Activated naive CD8-positive, alpha-beta T cell (primary cell): ENCODE measurements around the gene TRIM44.

Source experiments
- H3K27ac Mint-ChIP-seq: one replicate; pipeline ENCODE4 v1.8.0; 2021; ENCODE audit warnings: mixed read lengths
- H3K27me3 Mint-ChIP-seq: one replicate; pipeline ENCODE4 v1.8.0; 2021; ENCODE audit warnings: mixed read lengths
- H3K36me3 Mint-ChIP-seq: one replicate; pipeline ENCODE4 v1.8.0; 2021; ENCODE audit warnings: mixed read lengths
- H3K4me1 Mint-ChIP-seq: one replicate; pipeline ENCODE4 v1.8.0; 2021; ENCODE audit warnings: low read depth, mixed read lengths
- H3K4me3 Mint-ChIP-seq: one replicate; pipeline ENCODE4 v1.8.0; 2021; ENCODE audit warnings: mild to moderate bottlenecking, mixed read lengths
- H3K9me3 Mint-ChIP-seq: one replicate; pipeline ENCODE4 v1.8.0; 2021; ENCODE audit warnings: low read depth, mixed read lengths

Gene TRIM44

DNA sequence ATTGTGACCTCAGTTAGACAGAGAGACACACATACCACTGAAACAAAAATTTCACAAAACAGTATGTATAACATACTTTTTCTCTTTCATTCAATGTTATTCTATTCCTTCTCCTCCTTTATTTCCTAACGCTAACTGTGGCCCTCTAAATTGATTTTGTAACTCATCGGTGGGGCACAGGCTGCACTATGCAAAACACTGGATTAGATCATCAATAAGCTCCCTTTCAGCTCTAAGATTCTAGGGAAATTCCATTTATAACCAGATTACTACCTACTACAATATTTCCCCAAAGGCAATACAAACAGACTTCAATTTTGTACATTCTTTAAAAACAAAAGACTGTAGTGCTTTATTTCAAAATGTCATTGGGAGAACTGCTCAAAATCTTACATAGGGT, 38.3 kb upstream of the TRIM44 start:
- H3K4me3 Mint-ChIP-seq: no peak overlapping the region
- H3K4me1 Mint-ChIP-seq: peaks cover 8% of the 10 kb centered on the region
- H3K9me3 Mint-ChIP-seq: no peaks in the 10 kb centered on the region
- no peak overlapping the region for H3K27ac Mint-ChIP-seq
- H3K27me3 Mint-ChIP-seq: peaks cover 40% of the 10 kb centered on the region
- no peaks in the 10 kb centered on the region for H3K36me3 Mint-ChIP-seq

DNA sequence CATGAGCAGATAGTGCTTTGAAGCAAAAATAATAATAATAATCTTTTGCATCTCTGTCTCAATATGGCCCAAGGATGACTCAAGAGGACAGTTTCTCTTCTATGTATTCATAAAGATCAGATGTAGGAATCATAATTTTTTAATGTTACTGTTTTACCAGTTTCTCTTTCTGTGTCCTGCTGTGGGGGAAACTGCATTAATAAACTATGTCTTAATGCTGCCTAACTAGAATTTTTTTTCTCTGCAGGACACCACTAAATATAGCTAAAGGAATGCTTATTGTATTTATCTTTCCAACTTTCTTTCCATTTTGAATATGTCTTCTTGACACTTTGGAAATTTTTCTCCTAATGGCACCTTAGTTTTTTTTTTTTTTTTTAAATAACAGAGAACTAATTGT, 37.8 kb upstream of the TRIM44 start:
- H3K9me3 Mint-ChIP-seq: no peaks in the 10 kb centered on the region
- H3K36me3 Mint-ChIP-seq: no peaks in the 10 kb centered on the region
- peaks cover 40% of the 10 kb centered on the region for H3K27me3 Mint-ChIP-seq
- no peak overlapping the region for H3K27ac Mint-ChIP-seq
- H3K4me3 Mint-ChIP-seq: no peak overlapping the region
- H3K4me1 Mint-ChIP-seq: peaks cover 7% of the 10 kb centered on the region

DNA sequence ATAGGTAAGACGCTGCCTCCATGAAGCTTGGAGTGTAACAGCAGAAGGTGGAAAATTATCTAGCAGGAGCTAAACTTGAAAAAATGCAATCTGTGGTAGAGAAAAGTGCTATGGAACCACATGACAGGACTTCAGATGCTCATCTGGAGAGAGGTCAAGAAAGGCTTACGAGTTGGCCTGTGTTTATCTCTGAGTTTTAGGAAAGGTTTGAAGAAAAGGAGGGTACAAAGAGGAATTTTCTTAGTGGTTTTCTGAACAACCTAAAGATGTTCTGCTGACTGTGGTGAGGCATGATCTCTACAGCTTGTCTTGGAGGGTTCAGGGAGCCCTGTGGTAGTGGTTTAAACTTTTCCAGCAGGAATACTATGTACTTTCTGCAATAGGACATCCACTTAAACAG, 36.1 kb upstream of the TRIM44 start:
- no peaks in the 10 kb centered on the region for H3K4me1 Mint-ChIP-seq
- H3K4me3 Mint-ChIP-seq: no peak overlapping the region
- no peaks in the 10 kb centered on the region for H3K9me3 Mint-ChIP-seq
- no peak overlapping the region for H3K27ac Mint-ChIP-seq
- H3K27me3 Mint-ChIP-seq: peaks cover 37% of the 10 kb centered on the region
- no peaks in the 10 kb centered on the region for H3K36me3 Mint-ChIP-seq

DNA sequence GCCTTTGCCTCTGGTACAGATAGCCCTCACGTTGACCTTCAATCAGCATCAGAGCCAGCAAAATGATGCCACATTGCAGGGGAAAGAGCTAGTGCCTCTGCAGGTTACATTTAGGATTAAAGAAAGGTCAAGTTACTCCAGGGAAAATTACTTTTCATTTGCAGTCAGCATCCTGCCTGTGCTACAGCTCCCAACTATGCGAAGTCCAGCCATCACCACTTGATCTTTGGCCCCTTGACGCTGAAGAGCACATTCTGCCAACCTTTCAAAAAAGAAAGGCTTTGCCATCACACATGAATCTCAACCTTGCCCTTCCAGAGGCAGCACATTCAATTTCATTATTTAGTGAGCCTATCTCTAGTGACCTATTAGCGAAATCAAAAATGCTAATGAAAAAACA, 33.1 kb upstream of the TRIM44 start:
- Mint-ChIP-seq H3K9me3 (no peaks in the 10 kb centered on the region), H3K36me3 (no peaks in the 10 kb centered on the region), H3K27me3 (peaks cover 34% of the 10 kb centered on the region), H3K27ac (no peak overlapping the region), H3K4me1 (no peaks in the 10 kb centered on the region), H3K4me3 (no peak overlapping the region)

DNA sequence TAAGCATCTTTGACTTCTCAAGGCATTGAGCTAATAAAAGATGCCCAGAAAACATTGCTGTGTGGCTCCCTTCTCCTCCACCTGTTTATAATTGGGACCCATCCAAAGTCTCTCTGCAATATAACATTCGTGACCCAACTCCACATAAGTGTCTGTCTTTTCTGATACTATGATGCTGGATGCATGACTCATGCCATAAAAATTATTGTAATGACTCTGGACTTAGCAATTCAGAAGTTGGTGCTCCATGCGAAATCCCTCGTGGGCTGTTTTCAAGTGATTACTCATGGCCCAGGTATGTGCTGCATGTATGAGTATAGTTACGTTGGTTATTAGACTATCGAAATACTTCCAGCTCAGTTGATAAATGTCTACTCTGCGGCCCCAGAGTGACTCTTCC, 32.7 kb upstream of the TRIM44 start:
- Mint-ChIP-seq H3K4me3 (no peak overlapping the region), H3K27ac (no peak overlapping the region), H3K9me3 (no peaks in the 10 kb centered on the region), H3K27me3 (peaks cover 34% of the 10 kb centered on the region), H3K36me3 (no peaks in the 10 kb centered on the region), H3K4me1 (no peaks in the 10 kb centered on the region)

DNA sequence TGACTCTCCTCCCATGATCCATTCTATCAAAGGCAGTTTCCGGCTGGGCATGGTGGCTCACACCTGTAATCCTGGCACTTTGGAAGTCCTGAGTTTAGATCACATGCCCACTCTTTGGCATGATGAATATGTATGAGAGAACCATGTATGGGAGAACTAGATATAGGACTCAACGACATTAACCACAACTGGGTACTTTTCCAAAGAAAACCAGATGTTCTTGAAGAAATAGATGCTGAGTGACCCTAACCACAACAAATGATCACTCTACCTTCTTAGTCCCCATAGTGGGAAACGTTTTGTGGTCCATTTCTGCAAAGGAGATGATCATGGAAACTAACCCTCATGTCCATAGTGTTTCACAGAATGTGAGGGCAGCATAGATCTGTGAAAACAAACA, 30.7 kb upstream of the TRIM44 start:
- Mint-ChIP-seq H3K4me1 (no peaks in the 10 kb centered on the region), H3K4me3 (no peak overlapping the region), H3K36me3 (no peaks in the 10 kb centered on the region), H3K27ac (no peak overlapping the region), H3K9me3 (no peaks in the 10 kb centered on the region), H3K27me3 (peaks cover 35% of the 10 kb centered on the region)

DNA sequence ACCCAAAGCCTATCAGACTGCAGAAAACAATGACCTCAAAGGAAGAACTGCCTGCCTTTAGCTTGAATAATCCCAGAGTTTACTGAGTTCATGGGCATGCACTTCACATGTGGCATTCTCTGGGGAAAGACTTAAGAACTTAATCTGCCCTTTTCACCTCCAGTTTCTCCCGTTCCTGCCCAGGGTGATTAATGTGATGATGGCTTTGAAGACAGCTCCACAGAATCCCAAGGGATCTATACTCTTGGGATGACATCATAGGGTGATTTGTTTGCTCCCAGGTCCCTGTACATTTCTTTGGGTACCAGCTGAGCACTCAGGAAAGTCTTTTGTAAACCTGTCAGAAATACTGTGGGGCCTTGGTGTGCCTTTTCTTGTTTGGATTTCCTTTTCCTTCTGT, 30.3 kb upstream of the TRIM44 start:
- Mint-ChIP-seq H3K27ac (no peak overlapping the region), H3K27me3 (peaks cover 35% of the 10 kb centered on the region), H3K4me3 (no peak overlapping the region)

DNA sequence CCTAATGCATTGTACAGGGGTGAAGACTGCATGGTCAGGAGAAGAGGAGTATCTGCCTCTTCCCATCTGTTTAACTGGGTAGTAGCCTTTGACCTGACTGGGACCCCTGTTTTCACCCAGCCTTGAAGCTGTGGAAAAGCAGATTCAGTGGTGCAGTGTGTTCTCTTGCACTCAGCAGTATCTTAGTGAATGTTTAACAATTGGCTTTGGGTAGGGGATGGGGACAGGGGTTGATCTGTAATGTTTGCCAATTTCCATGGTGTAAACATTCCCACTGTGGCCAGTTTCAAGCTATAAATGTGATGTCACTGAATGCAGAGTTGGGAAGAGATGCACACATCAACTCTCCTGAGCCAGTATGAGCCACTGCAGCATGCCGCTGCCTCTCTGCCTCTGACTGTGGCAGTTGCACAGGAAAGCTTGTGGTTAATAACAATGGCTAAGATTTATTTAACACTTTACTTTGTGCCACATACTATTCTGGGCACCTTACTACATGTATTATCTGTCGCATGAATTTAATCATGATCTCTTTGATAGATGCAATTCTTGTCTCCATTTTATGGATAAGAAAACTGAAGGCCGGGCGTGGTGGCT, 28.6 kb upstream of the TRIM44 start:
- Mint-ChIP-seq H3K4me3 (no peak overlapping the region), H3K9me3 (no peaks in the 10 kb centered on the region), H3K36me3 (no peaks in the 10 kb centered on the region), H3K27ac (no peak overlapping the region), H3K27me3 (peaks cover 30% of the 10 kb centered on the region), H3K4me1 (no peaks in the 10 kb centered on the region)

More for the DNA sequence above, 30.3 kb upstream of the TRIM44 start:
- Mint-ChIP-seq H3K4me1 (no peaks in the 10 kb centered on the region), H3K36me3 (no peaks in the 10 kb centered on the region), H3K9me3 (no peaks in the 10 kb centered on the region)

DNA sequence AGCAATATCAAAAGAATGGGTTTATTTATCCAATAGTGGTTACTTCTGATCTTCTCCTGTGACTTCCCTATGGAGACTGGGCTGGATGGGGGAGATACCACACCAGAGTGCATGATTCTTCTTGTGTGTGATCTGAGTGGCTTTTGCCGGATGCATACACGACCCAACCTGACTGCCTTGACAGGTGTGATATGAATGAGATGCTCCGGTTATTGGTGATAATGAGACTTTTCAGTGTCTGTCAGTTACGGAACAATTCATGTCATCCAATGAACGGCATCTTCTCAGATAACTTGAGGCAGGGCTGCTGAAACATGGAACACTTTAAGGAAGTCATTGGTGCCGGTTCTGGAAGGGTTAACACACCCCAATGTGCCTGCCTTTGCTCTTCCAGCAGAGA, 26.6 kb upstream of the TRIM44 start:
- no peaks in the 10 kb centered on the region for H3K9me3 Mint-ChIP-seq
- no peaks in the 10 kb centered on the region for H3K36me3 Mint-ChIP-seq
- no peaks in the 10 kb centered on the region for H3K4me1 Mint-ChIP-seq
- H3K27me3 Mint-ChIP-seq: peaks cover 25% of the 10 kb centered on the region
- H3K4me3 Mint-ChIP-seq: no peak overlapping the region
- H3K27ac Mint-ChIP-seq: no peak overlapping the region

DNA sequence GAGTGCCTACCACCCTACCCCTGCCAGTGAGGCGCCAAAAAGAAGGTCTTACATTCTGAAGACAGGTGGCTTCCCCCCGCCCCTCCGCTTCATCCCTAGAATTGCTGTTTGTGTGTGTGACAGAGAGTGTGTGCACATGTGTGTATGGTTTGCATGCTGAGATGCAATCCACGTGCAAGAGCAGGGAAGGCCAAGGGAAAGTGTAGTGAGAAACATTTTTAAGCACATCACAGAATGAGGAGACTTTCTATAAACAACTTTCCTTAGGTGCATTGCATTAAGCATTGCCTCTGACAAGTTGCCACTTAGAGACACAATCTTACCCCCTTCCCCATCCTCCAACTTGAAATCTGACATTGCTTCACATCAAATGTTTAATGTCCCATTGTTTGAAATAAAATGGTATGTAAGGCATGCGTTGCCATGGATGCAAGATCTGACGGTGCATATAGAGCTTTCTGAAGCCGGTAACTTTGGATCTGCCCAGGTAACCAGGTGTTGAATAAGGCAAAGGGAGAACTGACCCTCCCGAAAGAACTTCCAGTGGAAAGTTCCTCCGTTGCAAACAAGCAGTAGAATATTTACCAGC, 22.9 kb upstream of the TRIM44 start:
- Mint-ChIP-seq H3K27me3 (peaks cover 14% of the 10 kb centered on the region), H3K4me1 (no peaks in the 10 kb centered on the region), H3K4me3 (no peak overlapping the region), H3K9me3 (no peaks in the 10 kb centered on the region), H3K27ac (no peak overlapping the region), H3K36me3 (no peaks in the 10 kb centered on the region)

DNA sequence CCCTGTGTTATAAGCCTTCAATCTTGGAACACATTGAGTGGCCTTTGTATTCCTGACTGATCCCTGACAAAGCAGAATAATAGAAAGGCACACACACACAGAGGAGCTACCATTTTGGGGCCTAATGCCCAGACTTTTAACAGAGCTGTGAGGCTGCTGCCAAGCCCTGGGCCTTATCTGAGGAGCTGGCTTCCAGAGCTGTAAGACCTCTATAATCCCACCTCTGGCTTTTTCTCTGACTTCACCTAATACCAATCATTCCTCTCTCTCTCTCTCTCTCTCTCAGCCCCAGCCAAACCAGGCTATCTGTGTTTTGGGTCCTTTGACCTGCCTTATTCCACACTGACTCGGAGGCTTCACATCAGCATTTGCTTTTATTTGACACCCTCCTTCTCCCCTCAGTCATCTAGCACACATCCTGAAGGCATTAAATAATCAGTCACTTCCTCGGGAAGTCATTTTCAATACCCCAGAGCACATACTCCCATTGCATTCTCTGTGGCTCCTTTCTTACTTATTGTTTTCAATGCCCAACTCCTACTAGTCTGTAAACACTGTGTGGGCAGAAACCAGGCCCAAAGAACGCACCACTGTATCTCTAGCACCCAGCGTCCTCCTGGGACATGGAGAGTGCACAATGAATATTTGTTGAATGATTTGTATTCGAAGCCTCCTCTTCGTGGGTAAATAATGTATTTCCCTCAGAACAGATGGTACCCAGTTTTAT, 21.2 kb upstream of the TRIM44 start:
- no peak overlapping the region for H3K27ac Mint-ChIP-seq
- H3K4me3 Mint-ChIP-seq: no peak overlapping the region
- no peaks in the 10 kb centered on the region for H3K4me1 Mint-ChIP-seq
- H3K36me3 Mint-ChIP-seq: no peaks in the 10 kb centered on the region
- peaks cover 6% of the 10 kb centered on the region for H3K27me3 Mint-ChIP-seq
- H3K9me3 Mint-ChIP-seq: no peaks in the 10 kb centered on the region

DNA sequence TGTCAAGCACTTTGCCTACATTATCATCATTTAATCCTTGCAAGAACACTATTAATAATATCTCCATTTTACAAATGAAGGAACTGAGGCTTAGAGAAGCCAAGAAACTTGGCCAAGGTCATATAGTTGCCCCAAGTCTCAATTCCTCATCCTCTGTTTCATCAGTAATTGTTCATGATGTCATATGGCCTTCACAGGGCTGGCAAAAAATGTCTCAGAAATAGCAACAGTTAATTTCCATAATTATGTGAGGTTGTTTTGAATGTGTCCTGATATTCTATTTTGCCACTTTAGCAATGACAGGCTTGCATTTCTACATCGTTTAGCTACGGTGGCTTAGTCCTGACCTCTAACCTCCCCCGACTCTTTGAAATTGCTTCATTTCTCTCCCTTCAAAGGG, 20.6 kb upstream of the TRIM44 start:
- Mint-ChIP-seq H3K27ac (no peak overlapping the region), H3K4me3 (no peak overlapping the region), H3K4me1 (no peaks in the 10 kb centered on the region), H3K36me3 (no peaks in the 10 kb centered on the region), H3K27me3 (peaks cover 5% of the 10 kb centered on the region), H3K9me3 (no peaks in the 10 kb centered on the region)

DNA sequence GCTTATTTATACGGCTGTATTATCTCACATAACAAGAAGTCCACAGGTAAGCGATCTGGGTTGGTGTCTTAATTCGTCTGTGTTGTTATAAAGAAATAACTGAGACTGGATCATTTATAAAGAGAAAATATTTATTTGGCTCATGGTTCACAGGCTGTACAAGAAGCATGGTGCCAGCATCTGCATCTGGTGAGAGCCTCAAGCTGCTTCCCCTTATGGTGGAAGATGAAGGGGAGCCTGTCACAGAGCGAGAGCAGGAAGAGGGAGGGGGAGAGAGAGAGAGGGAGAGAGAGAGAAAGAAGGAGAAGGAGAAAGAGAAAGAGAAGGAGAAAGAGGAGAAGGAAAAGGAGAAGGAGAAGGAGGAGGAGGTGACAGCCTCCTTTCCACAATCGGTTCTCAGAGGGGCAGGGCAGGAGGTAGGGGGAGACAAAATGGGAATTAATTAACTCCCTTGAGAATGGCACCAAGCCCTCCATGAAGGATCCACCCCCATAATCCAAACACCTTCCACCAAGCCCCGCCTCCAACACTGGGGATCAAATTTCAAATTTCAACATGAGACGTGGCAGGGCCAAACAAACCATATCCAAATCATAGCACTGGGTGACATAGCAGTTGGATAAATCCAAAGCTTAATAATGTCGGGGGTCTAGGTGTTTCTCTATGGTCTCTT, 15.0 kb upstream of the TRIM44 start:
- peaks cover 2% of the 10 kb centered on the region for H3K4me1 Mint-ChIP-seq
- no peaks in the 10 kb centered on the region for H3K36me3 Mint-ChIP-seq
- H3K9me3 Mint-ChIP-seq: no peaks in the 10 kb centered on the region
- H3K27me3 Mint-ChIP-seq: peaks cover 13% of the 10 kb centered on the region
- no peak overlapping the region for H3K4me3 Mint-ChIP-seq
- H3K27ac Mint-ChIP-seq: no peak overlapping the region

DNA sequence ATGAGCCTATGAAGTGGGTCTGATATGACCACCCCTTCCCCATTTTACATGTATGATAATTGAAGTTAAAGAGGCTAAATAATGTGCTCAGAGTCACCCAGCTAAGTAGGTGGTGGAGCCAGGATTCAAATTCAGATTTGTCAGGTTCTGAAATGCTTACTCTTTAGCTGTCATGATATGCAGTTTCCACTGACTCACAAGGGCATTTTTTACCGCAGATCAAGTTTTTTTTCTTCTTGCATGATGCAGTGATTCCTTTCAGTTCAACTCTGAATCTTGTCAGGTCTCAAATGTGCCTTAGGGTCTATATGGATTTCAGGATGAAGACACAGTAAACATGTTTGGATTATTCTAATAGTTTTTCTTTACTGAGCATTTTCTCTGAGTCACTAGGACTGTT, 12.6 kb upstream of the TRIM44 start:
- H3K36me3 Mint-ChIP-seq: no peaks in the 10 kb centered on the region
- H3K27me3 Mint-ChIP-seq: peaks cover 20% of the 10 kb centered on the region
- no peaks in the 10 kb centered on the region for H3K9me3 Mint-ChIP-seq
- H3K4me1 Mint-ChIP-seq: peaks cover 2% of the 10 kb centered on the region
- no peak overlapping the region for H3K27ac Mint-ChIP-seq
- no peak overlapping the region for H3K4me3 Mint-ChIP-seq

DNA sequence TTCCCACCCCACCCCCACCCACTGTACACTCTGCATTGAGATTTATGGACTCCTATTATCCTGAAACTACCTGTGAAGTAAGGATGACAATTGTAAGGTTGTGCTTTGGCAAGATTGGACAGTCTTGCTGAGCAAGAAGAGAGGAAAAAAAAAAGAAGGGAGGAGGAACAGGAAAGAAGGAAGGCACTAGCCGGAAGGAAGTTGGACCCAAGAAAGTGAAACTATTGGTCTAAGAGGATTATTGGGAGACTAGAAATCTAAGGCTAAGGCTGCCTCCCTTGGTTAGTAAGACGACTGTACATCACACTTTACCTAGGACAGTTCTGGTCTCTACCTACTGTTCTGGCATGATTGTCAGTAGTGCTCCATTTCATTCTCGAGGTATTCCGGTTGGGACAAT, 12.1 kb upstream of the TRIM44 start:
- no peaks in the 10 kb centered on the region for H3K36me3 Mint-ChIP-seq
- no peak overlapping the region for H3K4me3 Mint-ChIP-seq
- peaks cover 2% of the 10 kb centered on the region for H3K4me1 Mint-ChIP-seq
- peaks cover 25% of the 10 kb centered on the region for H3K27me3 Mint-ChIP-seq
- H3K9me3 Mint-ChIP-seq: no peaks in the 10 kb centered on the region
- no peak overlapping the region for H3K27ac Mint-ChIP-seq
